Myocyte (in vitro differentiated cells): ENCODE results near the gene PLCD1. TPM values are rescaled to one million over a fixed set of nuclear protein-coding genes. Genes with fewer than 3 reads are reported as not detected.

Experiments
- DNase-seq: peaks from one replicate; pipeline ENCODE4 v3.0.0-alpha.2; 2012; ENCODE audit warnings: low read depth
- total RNA-seq: library from RNA; depleted of rRNA; stranded (reverse); fragments of >200 nt; gene quantifications from 2 replicates; pipeline ENCODE4 v1.2.3, GENCODE V29; 2014

The PLCD1 gene
- total RNA-seq, 1 donor from 2014 or later: 19.6 TPM

DNA sequence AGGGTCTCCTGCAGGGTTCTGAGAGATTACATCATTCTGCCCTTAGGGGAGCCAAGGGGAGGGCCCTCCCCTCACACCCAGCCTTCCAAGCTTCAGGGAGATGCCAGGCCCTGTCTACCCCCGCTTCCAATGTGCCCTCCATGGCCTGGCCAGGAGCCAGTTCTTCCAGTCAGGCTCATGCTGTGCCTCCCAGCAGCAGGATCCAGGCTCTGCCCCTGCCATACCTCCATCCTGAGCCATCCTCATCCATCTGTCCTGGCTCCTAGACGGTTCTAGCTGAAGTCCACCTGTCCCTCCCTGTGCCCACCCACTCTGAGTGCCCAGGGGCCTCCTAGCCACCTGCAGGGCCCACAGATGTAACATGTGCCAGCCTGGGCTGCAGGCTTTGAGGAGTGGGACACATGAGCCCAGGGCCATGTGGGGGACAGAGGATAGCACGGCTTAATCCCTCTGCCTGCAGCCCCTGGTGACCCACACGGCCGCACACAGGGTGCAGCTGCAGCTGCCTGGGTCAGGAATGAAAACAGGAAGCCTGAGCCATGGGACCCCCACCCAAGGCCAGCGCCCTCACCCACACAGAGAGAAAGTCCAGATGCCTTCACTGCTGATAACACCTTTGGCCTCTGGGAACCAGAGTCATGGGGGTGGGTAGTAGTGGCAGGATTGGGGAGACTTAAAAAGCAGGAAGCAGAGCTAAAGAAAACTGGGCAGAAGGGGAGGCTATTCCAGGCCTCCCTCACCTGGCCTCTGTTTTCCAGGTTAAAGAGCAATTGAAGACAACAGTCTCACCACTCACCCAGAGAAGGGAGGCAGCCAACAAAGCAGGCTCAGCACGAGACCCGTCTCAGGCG lies 11.8 kb downstream of the PLCD1 start:
- no peak for DNase-seq

GRCh38 chr3:38016847-38017444 lies 12.5 kb downstream of the PLCD1 start:
- no peak for DNase-seq

DNA sequence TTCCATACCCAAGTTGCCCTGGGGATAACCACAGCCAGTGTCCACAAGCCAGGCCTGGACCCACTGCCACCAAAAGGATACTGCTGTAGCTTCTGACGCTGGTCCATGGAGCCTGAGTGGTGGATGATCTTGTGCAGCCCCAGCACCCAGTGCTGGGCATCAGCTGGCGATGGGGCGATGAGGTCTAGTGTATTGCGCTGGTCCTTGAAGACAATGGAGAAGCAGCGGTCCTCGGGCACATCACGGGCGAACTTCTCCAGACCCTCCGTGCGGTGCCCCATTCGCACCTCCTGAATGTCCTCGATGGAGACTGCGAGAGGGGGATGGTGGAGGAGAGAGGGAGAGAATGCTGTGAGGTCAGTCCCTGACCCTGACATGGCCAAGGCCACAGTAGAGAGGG lies 13.0 kb downstream of the PLCD1 start:
- DNase-seq: no peak

- no peak for DNase-seq
Observed at GRCh38 chr3:38015984-38016383, 13.5 kb downstream of the PLCD1 start.

DNA sequence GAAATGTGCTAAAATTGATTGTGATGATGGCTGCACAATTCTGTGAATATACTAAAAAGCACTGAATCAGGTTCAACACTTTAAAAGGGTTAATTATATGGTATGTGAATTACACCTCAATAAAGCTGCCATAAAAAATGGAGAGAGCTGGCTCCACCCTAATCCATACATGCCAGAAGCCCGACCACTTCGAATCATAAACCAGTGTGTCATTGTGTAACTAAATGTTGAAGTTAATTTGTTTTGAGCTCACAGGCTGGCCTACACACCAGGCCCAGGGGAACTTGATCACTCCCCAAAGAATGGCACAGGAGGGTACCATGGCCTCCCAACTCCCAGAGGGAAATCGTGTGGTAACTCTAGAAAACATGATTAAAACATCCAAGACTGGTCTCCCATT lies 14.0 kb downstream of the PLCD1 start:
- DNase-seq: no peak

- DNase-seq: no peak
Observed at GRCh38 chr3:38011111-38011510, 18.3 kb downstream of the PLCD1 start.

GRCh38 chr3:38009807-38010591 lies 19.4 kb downstream of the PLCD1 start:
- DNase-seq: no peak

DNA sequence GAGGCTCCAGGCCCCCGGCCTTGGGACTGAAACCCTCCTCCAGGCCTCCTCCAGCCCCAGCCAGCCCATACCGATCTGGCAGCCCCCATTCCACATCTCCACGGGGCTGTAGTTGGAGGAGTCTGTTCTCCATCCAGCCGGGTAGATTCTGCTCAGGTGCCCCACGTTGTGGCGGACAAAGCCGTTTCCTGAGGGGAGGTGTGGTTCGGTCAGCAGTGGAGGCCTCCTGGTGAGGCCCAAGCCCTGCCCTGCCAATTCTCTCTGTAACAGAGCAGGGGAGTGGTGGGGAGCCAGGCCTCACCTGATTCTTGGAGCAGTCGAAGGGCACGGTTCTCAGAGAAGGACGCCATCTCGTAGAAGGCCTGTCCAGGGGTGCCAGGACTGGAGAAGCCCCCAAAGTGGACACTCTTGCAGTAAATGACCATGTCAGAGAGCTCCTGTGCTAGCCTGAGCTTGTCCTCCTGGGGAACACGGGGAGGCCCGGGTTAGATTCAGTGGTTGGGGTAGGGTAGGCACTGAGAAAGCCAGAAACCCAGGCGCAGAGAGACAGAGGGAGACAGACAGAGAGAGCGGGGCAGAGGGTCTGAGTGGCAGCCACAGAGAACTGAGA lies 20.4 kb downstream of the PLCD1 start:
- DNase-seq: no peak

DNA sequence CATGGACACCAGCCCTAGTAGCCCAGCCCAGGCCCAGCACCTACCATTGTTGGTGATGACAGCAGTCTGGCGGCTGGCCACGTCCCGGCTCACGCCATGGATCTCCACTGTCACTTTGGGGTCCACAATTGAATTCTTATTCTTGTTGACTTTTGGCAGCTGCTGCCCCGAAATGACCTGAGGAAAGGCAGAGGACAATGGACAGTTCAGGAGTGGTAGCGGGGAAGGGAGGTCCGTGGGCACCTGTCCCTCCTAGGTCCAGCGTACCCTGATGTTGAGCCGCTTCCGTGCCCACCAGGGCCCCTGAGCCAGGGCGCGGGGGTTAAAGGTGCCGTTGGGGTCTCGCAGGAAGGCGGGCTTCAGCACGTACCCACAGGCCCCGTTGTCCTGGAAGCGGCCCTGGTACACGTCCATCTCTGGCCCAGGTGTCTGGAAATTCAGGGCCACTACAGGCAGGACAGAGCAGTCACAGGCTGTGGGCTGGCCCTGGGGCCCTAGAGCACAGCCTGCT lies 21.2 kb downstream of the PLCD1 start:
- DNase-seq: no peak

- DNase-seq: no peak
Observed at GRCh38 chr3:38007754-38008090, 21.7 kb downstream of the PLCD1 start.

GRCh38 chr3:38006445-38006995 lies 22.9 kb downstream of the PLCD1 start:
- DNase-seq: no peak

DNA sequence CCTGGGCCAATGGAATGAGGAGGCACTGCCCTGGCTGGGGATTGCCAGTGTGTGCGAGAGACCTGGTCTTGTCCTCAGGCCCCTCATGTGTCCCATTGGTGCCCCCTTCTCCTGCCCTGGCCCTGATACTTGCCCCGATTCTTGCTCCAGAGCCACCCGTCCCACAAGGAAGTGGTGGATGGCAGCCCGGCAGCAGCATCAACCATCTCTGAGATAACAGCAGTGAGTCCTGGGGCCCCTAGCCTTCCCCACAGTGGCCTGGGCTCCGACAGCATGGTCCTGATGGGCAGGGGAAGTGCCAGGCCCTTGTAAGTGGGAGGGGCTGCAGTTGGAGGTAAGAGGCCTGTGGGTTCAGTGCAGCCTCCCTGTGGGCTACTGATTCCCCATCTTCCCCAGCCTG lies 23.4 kb downstream of the PLCD1 start:
- DNase-seq: no peak

- no peak for DNase-seq
Observed at GRCh38 chr3:38005076-38006020, 24.1 kb downstream of the PLCD1 start.

GRCh38 chr3:38004415-38005075 lies 24.9 kb downstream of the PLCD1 start:
- peak; percentile 79 for DNase-seq

DNA sequence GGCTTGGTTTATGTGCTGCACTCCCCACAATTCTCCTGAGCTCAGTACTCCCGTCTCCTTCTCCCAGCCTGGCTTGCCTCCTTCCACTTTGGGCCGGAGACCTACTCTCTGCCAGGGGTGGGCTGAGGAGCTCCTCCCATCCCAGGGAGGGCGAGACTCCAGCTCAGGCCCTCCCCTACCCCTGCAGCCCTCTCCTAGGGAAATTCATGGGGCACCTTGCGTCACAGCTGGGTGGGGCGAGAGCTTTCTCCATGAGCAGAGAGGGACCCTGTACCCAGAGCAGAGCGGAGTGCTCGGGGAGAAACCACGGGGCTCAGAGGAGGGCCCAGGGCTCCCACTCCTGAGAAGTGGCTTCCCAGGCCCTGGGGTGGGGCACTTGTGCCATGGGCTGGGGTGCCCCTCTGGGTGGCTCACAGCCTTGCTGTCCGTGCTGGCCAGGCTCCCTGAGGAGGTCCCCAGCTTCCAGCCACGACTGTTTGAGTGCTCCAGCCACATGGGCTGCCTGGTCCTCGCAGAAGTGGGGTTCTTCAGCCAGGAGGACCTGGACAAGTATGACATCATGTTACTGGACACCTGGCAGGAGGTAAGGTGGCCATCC lies 25.5 kb downstream of the PLCD1 start:
- DNase-seq: no peak

GRCh38 chr3:38003371-38003816 lies 26.0 kb downstream of the PLCD1 start:
- DNase-seq: peak; percentile 63

DNA sequence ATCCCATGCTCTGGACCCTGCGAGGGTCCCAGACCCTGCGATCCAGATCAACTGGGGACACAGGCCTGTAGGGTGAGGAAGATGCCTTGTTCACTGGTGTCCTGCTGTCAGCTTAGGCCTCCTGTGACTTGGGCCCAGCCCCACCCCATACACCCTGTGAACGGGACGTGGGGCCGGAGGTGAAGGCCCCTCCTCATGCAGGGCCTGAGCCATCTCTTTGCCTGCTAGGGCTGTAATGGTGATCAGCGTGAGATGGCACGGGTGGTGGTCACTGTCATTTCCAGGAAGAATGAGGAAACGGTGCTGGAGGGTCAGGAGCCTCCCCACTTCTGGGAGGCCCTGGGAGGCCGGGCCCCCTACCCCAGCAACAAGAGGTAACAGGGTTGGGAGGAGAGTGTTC lies 26.5 kb downstream of the PLCD1 start:
- DNase-seq: no peak

DNA sequence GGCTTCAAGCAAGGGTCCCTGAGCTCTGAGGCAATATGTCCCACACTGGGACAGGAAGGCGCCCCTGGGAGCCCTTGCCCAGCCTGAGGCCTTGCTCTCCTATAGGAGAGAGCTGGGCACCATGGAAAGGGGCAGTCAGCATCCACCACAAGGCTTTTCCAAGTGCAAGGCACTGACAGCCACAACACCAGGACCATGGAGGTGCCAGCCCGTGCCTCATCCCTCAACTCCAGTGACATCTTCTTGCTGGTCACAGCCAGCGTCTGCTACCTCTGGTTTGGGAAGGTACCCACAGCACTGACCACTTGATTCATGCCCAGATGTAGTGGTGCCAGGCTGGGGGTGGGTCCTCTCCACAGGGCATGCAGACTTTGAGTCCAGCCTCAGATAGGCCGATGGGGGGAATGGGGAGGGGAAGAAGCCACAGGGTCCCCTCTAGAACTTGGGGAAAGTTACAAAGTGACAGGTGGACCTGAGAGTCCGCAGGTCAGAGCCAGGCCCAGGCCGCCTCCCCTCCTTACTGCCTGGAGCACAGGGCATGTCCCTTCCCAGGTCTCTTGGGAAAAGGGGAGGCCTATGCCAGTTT lies 27.1 kb downstream of the PLCD1 start:
- DNase-seq: no peak
